GM12801 (cell line): ENCODE measurements around the gene USP22.

Experiments used
- TF ChIP-seq, protein P1 (sequence below): IDR thresholded peaks from one replicate; pipeline ENCODE4 v1.5.1; 2011; ENCODE audit warnings: control low read depth; ENCODE audit not compliant: insufficient read length; ENCODE audit errors: extremely low read depth

USP22 gene

DNA sequence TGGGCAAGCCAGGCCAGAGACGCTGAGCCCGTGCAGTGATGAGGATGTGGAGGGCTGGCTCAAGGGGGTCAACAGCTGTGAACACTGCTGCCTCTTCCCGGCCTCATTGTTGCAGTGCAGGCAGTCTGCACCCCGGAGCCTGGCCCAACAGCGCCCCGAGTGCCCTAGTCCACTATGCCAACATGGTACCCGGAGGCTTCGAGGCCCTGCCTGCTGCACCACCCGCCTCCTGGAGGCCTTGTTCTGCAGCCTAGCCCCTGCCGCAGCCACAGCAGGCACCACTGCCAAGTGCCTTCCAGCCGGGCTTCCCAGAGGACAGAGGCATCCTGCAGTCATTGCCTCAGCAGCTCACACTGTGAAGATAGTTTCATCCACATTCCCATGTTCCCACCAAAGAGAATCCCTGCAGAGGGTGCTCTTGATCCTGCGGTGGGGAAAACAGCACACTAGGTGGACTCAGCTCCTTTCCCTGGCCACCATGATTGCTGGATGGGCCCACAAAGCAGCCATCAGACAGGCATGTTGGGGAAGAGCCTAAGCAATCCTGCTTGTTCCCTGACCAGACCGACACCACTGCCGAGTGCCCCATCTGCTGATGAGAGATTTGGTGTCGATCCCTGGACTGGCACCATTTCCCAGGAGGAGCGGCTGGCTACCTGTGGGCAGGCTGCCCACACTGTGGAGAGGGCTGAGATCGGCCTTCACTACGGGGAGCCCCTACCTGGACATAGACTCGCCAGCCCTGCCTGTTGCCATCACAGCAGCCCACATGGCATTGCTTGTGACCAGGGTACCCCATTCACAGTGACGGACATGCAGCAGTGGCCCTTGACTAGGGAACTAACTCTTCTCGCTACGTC lies 44.9 kb downstream of the USP22 start:
- TF ChIP-seq, protein P1, sequence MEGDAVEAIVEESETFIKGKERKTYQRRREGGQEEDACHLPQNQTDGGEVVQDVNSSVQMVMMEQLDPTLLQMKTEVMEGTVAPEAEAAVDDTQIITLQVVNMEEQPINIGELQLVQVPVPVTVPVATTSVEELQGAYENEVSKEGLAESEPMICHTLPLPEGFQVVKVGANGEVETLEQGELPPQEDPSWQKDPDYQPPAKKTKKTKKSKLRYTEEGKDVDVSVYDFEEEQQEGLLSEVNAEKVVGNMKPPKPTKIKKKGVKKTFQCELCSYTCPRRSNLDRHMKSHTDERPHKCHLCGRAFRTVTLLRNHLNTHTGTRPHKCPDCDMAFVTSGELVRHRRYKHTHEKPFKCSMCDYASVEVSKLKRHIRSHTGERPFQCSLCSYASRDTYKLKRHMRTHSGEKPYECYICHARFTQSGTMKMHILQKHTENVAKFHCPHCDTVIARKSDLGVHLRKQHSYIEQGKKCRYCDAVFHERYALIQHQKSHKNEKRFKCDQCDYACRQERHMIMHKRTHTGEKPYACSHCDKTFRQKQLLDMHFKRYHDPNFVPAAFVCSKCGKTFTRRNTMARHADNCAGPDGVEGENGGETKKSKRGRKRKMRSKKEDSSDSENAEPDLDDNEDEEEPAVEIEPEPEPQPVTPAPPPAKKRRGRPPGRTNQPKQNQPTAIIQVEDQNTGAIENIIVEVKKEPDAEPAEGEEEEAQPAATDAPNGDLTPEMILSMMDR: no peak

DNA sequence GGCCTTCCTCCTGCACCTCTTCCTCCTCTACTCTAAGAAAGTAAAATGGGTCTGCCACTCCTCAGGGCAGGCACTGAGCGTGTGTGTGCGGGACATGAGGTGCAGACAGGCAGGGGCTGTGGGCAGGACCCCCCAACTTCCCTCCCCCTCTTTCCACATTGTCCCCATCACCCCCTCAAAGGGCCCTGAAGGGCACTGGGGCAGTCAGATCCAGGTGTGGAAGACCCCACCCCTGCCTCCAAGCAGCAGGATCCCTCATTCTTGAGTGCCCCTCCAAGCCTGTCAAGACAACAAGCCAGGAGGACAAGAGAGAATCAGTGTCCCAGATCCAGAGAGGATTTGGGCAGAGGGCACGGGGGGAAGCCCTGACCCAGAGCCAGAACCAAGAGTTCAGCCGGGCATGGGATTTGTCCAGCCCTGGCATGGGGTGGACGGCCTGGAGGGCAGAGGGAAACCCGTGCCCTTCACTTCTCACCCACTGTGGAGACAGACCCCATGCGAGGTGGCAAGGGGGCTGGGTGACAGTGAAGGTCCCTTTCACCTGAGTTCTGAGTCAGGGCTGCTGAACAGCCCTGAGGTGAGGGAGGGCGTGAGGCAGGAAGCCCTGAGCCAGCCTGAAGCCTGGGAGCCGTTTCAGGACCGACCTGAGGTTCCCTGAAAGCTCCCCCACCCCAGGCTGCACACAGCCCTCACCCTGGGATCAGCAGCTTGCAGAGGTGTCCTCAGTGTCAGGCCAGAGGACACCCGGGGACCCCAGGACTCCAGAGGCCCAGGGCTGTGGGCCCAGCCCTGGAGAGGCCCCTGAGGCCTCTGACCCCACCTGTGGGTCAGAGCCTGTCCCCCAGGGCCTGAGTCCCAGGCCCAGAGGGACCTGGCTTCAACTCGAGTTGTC lies 45.8 kb downstream of the USP22 start:
- TF ChIP-seq, protein P1: no peak

DNA sequence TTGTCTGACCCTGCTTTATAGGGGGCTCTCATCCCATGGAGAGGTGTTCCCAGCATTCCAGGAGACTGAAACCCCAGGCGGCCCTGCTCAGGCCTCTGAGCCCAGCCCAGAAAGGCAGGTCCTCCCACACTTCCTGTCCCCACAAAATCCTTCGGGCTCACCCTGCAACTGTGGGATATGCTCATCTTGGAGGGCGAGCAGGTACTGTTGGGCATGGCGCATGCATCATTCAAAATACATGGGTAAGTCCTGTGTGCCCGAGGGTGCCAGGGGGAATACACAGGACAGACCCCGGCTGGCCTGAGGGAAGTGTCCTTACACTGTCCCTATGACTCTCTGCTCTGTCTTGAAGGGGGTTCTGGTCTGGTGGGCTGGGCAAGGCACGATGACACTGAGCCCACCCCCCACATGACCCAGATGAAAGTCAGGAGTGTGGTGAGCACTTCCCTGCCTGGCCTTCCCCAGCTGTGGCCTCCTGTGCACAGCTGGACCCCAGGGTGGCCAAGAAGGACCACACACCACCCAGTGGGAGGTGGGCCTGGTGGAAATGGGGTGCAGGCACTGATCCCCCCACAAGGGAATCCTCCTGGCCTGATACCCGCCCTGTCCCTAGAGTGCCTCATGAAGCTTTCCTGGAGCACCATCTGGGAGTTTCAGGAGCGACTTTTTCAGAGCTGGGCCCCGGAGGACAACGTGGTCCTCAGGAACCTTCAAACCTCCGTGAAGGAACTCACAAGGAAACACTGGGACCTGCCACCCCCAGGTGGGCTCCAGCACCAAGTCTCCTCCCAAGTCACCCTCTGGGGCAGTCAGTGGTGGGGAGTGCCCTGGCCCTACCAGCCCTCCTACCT lies 46.7 kb downstream of the USP22 start:
- TF ChIP-seq, protein P1: no peak

DNA sequence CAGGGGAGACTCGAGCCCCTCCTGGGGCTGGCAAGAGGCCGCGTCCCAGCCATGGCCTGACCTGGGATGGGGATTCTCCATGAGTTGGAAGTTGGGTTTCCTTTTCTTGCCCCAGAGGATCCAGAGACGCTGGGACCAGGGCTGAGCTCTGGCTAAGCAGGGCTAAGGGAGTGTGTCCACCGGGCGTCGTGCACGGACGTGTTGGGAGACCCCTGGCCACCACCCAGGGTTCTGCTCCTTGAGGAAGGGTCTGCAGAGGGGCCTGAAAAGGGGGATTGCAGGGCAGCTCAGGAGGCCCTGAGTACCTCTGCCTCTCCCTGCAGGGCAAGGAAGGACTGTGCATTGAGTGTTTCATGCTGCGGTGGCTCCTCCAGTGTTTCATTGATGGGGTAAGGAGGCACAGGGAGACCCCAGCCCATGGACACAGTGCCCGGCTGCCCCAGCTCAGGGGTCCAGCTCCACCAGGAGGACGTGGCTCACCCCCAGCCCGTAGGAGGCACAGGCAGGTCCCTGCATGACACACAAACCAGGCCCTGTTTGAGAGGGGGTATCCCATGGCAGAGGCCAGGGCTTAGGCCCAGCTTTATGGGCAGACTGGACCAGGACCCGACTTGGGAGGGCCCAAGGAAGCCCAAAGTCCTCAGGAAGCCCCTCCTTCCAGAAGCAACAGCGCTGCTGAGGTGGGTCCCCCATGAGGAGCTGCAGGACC lies 47.5 kb downstream of the USP22 start:
- TF ChIP-seq, protein P1: no peak

DNA sequence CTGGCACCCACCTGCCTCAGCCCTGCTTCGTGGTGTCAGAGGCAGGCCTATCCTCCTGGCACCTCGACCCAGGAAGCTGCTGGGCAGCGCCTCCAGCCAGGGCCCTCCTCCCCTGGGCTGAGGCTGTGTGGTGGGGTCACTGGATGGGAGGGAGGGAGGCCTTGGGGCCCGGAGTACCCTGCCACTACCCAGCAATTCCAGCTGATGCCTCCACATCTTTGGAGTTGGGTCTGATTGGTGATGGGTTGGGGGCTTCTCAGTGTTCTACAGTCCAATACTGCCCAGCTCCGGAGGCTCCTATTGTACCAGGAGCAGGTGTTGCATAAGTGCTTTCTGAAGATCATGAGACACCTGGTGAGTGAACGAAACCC lies 48.0 kb downstream of the USP22 start:
- TF ChIP-seq, protein P1: no peak

DNA sequence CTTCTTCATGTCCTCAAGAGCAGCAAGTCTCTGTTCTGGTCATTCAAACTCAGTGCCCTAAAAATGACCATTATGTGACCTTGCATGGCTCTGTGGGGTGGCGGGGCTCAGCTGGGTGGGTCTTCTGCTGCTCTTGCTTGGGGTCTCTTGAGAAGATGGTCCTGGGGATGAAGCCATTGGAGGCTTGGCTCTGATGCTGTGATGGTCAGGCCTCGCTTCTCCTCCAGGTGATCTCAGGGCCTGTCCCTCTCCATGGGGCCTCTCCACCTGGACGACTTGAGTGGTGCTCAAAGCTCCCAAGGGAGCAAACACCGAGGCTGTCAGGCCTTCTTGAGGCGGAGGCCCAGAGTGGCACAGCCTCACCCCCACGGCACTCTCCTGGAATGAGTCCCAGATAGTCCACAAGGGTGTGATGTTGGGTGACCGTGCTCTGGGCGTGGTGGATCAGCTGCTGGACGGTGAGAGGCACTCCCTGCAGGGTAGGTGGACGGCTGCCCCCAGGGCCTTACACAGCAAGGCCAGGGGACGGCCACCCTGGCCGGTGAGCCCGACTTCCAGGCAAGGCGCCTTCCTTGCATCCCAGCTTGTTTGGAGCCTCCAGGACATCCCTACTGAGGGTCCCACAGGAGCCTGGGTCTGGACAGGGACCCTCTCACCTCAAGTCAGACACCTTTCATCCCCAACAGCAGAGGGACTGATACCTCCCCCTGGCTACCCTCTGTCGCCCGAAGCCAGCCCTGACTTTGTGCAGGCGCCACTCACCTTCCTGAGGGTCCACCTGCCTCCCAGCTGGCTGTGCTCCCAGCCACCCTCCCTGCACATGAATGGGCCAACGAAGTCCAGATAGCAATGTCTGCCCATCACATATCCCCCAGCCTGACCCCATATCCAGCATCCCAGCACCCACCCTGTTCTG lies 48.7 kb downstream of the USP22 start:
- TF ChIP-seq, protein P1: no peak
